Hematopoietic multipotent progenitor cell treated with erythropoietin and hydrocortisone succinate and interleukin-3 and kit ligand, for 17 days (in vitro differentiated cells): Measurements from ENCODE around the gene SEMA5A.

Experiments used
- DNase-seq: peaks from one replicate; pipeline ENCODE4 v3.0.0-alpha.2; 2015; ENCODE audit warnings: low spot score

The SEMA5A gene

GRCh38 chr5:9545136-9545991, 511 bp downstream of the SEMA5A start:
- no peak for DNase-seq

DNA sequence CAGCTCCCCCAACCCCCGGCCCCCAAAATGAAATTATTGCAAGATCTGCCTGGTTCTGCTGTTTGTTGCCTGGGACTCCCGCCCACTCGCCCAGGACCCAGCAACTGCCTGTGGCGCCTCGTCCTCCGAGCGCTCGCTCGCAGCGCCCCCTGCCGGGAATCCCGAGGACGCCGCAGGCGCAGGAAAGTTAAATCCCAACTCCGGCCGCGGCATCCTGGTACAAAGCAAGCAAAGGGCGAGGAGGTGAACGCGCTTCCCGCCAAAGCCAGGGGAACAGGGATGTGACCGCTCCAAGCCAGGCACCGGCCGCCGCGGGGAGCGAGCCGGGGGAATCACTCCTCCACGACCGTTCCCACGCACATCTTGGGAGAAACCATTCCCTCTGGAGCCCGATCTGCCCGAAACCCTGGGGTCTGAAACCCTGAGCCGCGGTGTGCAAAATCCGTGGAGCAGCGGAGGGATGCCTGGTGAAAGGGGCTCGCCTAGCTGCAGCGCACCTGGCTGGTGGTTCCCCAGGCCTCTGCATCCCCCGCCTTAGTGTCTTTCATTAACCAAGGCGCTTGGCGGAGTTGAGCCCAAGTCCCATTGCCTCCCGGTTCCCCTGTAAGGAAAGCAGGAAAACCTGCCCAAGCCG, 1.3 kb downstream of the SEMA5A start:
- DNase-seq: no peak

- DNase-seq: no peak
Measured at GRCh38 chr5:9544056-9544455, 1.8 kb downstream of the SEMA5A start.

GRCh38 chr5:9543311-9543920, 2.5 kb downstream of the SEMA5A start:
- DNase-seq: no peak

DNA sequence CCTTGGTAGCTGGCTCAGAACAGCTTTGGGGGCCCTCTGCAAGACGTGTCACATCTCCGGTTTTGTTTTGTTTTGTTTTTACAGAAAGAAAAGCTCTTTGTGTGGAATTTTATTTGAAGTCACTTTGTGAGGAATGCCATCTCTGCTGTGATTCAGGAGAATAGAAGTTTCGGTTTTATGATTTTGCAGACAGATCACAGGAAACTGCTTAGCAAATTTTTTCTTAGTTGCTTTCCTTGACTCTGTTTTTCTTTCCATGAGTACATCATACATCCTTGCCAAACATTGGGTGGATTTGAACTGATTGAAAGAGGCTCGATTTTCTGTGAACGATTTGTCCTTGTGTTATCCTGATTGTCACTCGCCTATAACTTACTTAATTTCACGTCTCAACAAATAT, 5.1 kb downstream of the SEMA5A start:
- no peak for DNase-seq

DNA sequence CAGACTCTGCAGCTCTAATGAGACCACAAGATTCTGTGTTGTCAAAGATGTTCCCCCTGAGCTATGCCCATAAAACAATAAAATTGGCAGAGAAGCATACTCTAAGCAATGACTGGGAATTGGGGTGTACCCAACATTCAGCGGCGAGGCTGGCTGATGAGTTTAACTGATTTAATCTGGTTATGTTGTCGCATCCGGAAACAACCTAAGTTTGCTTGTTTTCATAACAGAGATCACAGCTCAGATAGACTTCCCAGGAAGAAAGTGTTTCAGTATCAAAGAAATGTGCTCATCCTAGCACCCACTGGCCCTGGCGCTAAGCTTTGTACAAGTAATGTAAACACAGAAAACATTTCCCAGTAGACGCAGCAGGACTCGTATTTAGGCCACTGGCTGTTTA, 7.4 kb downstream of the SEMA5A start:
- DNase-seq: no peak

- DNase-seq: no peak
Measured at GRCh38 chr5:9537223-9538141, 8.4 kb downstream of the SEMA5A start.

DNA sequence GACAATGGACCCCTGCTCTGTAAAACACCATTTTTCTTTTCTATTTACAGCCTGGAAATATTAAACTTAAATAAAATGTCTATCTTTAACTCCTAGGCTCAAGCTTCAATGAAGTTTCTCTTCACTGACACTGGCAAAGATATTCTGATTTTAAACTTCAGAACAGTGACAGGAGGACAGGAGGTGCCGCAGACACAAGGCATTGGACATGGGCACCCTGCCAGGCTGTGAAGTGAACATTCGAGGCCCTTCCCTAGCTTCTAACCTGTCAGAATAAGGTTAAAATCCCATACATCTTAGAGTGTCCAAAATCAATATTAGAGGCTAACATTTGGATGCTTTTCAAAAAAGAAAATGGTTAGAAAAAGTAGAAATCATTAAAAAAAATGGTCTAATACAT, 9.2 kb downstream of the SEMA5A start:
- DNase-seq: no peak

DNA sequence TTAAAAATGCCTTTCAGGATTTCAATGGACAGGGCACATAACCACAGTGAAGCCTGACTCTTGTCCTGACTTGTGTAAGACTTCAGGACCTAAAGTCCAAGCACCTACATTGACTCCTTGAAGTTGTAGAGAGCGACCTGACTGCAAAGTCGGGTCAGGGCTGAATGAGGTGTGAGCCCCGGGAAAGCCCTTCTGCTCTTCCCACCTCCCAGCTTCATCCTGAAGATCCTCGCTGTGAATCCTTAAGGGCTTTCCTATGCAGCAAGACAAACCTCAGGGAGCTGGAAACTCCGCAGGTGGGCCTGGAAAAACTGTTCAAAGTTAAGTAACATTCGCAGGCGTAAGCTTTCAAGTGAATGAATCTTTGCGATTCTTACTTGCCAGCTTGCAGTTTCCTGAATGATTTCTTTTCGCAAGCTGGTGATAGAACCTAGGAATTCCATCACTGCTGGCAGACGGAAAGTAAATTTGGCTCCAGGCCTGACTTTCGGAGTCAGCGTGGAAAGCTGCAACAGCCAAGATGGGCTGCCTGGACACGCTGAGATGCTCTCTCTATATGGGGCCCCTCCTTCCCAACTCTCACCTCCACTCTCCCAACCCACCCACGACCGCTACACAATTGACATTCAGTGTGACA, 10.9 kb downstream of the SEMA5A start:
- no peak for DNase-seq

DNA sequence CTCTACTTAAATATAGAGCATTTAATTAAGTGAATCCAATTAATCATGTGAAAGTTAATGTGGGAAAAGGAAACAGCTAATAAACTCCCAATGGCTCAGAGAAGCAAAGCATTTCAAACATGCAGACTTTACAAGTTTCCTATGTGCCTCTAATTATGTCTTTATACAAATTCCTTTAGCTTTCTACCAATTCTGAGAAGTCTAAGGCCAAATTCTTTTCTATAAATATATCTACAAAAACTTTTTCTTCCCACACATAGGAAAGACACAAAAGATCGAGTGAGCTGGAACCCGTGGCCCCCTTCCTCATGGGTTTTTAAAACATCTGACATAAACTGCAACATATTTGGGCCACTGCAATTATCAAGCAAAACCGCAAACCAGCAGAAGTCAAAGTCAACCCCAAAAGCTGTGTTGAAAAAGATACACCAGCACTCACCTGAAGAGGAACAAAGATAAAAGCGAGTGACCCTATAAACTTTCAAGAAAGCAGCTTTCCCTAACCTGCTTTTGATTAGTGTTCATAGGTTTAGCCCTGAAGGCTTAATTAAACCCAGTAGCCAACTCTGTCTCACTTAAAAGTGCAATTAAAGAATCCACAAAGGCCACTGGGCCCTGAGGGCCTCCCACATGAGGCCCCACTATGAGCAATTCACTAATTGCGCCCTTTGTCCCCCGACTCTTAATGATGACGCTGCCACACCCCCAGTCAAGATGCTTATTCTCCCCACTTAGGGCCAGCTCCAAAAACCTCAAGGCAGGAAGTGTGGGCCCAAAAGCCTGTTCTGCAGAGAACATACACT, 12.1 kb downstream of the SEMA5A start:
- no peak for DNase-seq

DNA sequence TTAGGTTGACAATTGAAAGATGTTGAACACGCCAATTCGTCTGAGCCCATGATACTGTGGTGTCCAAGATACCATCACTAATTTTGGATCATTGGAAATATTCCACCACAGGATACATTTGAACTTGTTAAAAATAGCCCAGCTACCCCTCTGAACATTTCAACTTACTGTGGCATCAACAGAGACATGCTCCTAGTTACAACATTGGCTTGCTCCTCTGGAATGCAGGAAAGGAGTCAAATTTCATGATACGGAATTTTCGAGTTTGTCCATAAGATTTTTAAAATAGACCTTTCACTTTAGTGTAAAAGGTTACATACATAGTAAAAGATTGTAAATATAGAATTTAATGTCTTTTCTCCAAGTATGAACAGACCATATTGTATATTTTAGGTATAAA, 12.8 kb downstream of the SEMA5A start:
- DNase-seq: no peak

- no peak for DNase-seq
Measured at GRCh38 chr5:9529513-9529912, 16.4 kb downstream of the SEMA5A start.

GRCh38 chr5:9529041-9529480, 16.8 kb downstream of the SEMA5A start:
- no peak for DNase-seq

DNA sequence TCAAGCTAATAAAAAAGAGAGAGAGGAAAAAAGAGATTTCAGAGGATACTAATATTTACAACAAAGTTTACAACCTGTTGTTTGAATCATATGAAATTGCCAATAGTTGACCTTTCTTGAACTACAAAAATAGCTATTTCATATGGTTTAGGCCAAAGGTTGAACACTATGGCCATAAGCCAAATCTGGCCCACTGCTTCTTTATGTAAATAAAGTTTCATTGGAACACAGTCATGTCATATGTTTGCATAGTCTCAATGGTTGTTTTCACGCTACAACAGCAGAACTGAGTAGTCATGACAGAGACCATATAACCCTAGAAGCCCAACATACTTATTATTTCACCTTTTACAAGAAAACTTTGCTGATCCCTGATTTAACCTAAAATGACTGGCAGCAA, 20.9 kb downstream of the SEMA5A start:
- DNase-seq: no peak

DNA sequence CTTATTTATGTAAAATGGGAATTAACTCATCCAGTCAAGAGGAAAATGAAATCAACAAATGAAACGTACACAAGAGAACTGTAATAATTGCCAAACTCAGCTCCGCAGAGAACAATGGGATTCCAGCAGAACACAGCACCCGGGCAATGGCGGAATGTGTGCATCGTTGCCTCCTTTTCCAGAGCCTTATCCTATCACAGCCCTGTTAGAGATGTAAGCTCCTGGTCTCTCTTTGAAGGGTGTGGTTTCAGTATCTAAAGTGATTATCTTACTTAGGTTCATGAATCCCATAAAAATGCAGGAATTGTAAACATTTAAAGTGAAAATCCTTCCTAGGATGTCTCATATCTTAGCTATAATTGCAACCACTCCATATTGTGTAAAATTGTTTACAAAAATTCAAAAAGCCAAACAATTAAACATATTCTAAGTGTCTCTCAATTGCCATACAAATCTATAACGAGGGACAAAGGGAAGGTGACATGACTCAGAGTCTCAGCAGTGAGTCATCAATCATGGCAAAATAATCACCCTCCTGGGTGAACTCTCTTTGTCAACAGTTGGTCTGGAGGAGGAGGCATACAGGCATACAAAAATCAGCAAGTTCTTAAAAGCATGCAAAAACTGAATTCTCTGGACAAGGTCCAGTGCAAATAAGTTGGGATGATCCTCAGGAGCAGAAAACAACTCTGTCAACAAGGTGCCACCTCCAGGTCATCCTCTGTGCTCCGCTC, 22.6 kb downstream of the SEMA5A start:
- no peak for DNase-seq

GRCh38 chr5:9519537-9519936, 26.3 kb downstream of the SEMA5A start:
- no peak for DNase-seq

DNA sequence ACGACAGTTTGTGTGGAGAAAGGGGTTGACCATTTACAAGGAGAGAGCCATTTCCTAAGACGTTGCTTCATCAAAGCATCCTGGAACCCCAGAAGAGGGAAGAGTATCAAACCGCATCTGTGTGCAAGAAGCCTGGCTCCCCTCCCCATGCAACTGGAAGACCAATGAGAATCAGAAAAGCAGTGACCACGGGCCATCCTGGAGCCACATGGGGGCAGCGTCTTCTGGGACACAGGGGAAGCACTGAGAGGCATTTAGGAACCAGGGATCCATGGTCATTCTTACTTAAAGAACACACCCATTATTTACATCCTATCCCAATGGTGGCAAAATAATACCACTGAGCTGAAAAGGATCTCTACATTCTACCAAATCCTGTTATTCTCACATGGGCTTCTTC, 29.3 kb downstream of the SEMA5A start:
- no peak for DNase-seq

- no peak for DNase-seq
Measured at GRCh38 chr5:9515436-9515835, 30.4 kb downstream of the SEMA5A start.

DNA sequence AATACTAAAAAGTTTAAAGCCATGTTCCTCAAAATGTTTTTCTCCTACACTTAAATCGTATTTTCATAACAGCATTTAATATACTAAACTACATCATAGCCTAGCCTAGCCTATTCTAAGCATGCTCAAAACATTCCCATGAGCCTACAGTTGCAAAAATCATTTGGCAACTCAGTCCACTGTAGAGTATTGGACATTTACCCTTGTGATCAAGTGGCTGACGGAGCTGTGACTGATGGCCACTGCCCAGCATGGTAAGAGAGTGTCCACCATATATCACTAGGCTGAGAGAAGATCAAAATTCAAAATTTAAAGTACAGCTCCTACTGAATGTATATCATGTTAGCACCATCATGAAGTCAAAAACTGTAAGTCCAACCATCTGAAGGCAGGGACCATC, 30.9 kb downstream of the SEMA5A start:
- DNase-seq: no peak

DNA sequence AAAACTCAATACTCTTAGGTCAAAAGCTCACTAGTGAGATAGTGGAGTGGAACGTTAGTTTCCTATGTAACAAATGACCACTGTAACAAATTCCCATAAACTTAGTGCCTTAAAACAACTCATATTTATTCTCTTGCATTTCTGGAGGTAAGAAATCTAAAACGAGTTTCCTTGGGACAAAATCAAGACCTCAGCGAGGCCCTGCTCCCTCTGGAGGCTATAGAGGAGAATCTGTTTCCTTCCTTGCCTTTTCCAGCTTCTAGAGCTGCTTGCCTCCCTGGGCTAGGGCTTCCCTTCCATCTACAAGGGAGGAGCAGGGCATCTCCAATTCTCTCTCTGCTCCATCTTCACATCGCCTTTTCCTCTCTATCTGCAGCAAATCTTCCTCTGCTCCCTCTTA, 32.0 kb downstream of the SEMA5A start:
- DNase-seq: no peak
